WI38 (cell line): Measurements from ENCODE around the gene SYNE1.

Experiments used
- H3K4me3 ChIP-seq: 2 replicates; pipeline ENCODE4 v1.5.1; 2011; ENCODE audit warnings: low read depth, mild to moderate bottlenecking, control low read depth, low read length
- CTCF ChIP-seq: IDR thresholded peaks from 2 replicates; pipeline ENCODE4 v1.5.1; 2012; ENCODE audit warnings: low read depth, mild to moderate bottlenecking, control low read depth, low read length

The SYNE1 gene

GRCh38 chr6:152323376-152323775 is 313.8 kb downstream of the SYNE1 start:
- TF ChIP-seq CTCF = no peak
- H3K4me3 ChIP-seq = no peak overlapping the region

- no peak overlapping the region for H3K4me3 ChIP-seq
- no peak for TF ChIP-seq CTCF
Measured at GRCh38 chr6:152318278-152318677, 318.9 kb downstream of the SYNE1 start.

- no peak overlapping the region for H3K4me3 ChIP-seq
- no peak for TF ChIP-seq CTCF
Measured at GRCh38 chr6:152316024-152316423, 321.1 kb downstream of the SYNE1 start.

- no peak overlapping the region for H3K4me3 ChIP-seq
Measured at GRCh38 chr6:152314483-152314832, 322.7 kb downstream of the SYNE1 start.

DNA sequence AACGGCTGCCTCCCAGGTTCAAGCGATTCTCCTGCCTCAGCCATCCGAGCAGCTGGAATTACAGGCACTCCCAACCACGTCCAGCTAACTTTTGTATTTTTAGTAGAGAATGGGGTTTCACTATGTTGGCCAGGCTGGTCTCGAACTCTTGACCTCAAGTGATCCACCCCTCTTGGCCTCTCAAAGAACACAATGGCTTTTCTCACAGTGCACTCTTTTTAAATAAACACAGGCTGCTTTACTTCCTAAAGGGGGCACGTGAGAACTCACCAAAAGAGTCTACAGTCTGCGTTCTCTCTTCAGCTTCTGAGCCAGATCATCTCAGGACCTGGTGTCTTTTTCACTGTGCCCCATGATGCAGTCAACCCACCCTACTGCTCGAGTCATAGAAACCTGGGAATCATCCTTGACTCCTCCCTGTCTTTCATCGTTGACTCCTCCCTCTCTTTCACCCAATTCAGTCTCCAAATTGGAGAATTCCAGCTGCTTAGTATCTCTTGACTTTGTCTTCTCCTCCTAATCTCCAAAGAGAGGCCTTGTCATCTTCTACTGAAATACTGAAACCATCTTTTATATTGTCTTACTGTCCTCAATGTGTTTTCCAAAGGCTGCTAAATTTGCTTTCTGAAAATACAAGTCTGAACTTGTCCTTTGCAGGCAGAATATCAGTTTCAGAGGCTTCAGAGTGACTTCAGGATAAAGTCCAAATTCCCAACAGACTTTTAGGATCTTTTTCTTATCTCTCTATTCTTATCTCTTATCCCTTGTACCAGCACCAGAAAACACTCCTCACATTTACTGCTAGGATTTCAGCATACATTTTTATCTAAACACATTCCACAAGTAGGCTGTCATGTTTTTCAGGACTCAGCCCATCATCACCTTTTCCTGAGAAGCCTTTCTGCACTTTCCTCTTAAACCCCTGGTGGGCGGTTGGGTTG is 323.4 kb downstream of the SYNE1 start:
- no peak overlapping the region for H3K4me3 ChIP-seq
- no peak for TF ChIP-seq CTCF

More at GRCh38 chr6:152314483-152314832, 322.7 kb downstream of the SYNE1 start:
- TF ChIP-seq CTCF = no peak

DNA sequence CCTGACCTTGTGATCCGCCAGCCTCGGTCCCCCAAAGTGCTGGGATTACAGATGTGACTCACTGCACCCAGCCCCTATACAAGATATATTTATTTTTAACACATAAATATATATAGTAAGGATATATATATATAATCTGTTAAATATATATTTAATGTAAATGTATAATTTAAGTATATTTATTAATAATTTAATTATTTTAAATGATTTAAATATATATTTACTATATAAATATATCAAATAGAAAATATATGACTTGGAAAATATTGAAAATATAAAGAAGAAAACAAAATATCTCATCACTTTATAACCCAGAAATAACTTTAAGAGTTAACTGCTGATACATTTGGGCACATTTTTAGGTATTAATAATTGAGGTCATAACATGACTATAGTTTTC is 324.7 kb downstream of the SYNE1 start:
- no peak overlapping the region for H3K4me3 ChIP-seq
- TF ChIP-seq CTCF = no peak

- TF ChIP-seq CTCF = no peak
- no peak overlapping the region for H3K4me3 ChIP-seq
Measured at GRCh38 chr6:152310371-152310954, 326.7 kb downstream of the SYNE1 start.
